HEK293 (cell line): ENCODE measurements around the gene ABHD8.

Experiments
- BCL11B ChIP-seq: fragments of 450-650 bp; formaldehyde crosslinking; IDR thresholded peaks from 2 replicates; pipeline ENCODE4 v1.5.1; 2016; ENCODE audit warnings: low read depth, missing biosample characterization, missing genetic modification characterization
- GLIS2 ChIP-seq: fragments of 450-650 bp; formaldehyde crosslinking; IDR thresholded peaks from 2 replicates; pipeline ENCODE4 v1.5.1; 2016; ENCODE audit warnings: missing biosample characterization, missing genetic modification characterization
- KLF16 ChIP-seq: fragments of 450-650 bp; formaldehyde crosslinking; IDR thresholded peaks from 2 replicates; pipeline ENCODE4 v1.5.1; 2017; ENCODE audit warnings: missing biosample characterization, missing genetic modification characterization
- KLF8 ChIP-seq: fragments of 450-650 bp; formaldehyde crosslinking; IDR thresholded peaks from 2 replicates; pipeline ENCODE4 v1.5.1; 2016; ENCODE audit warnings: missing biosample characterization, missing genetic modification characterization
- OSR2 ChIP-seq: fragments of 450-650 bp; formaldehyde crosslinking; IDR thresholded peaks from 2 replicates; pipeline ENCODE4 v1.5.1; 2016; ENCODE audit warnings: missing biosample characterization, missing genetic modification characterization
- ZBTB48 ChIP-seq: fragments of 450-650 bp; formaldehyde crosslinking; IDR thresholded peaks from 2 replicates; pipeline ENCODE4 v1.5.1; 2016; ENCODE audit warnings: missing biosample characterization, missing genetic modification characterization
- ZEB2 ChIP-seq: fragments of 450-650 bp; formaldehyde crosslinking; IDR thresholded peaks from 2 replicates; pipeline ENCODE4 v1.5.1; 2016; ENCODE audit warnings: missing biosample characterization, missing genetic modification characterization
- ZNF10 ChIP-seq: fragments of 450-650 bp; formaldehyde crosslinking; IDR thresholded peaks from 2 replicates; pipeline ENCODE4 v1.5.1; 2017; ENCODE audit warnings: missing biosample characterization, missing genetic modification characterization
- ZNF146 ChIP-seq: fragments of 450-650 bp; formaldehyde crosslinking; IDR thresholded peaks from 2 replicates; pipeline ENCODE4 v1.5.1; 2016; ENCODE audit warnings: missing biosample characterization, missing genetic modification characterization
- ZNF24 ChIP-seq: fragments of 450-650 bp; formaldehyde crosslinking; IDR thresholded peaks from 2 replicates; pipeline ENCODE4 v1.5.1; 2016; ENCODE audit warnings: missing biosample characterization, missing genetic modification characterization
- ZNF266 ChIP-seq: fragments of 450-650 bp; formaldehyde crosslinking; IDR thresholded peaks from 2 replicates; pipeline ENCODE4 v1.5.1; 2016; ENCODE audit warnings: missing biosample characterization, missing genetic modification characterization, low read depth
- ZNF423 ChIP-seq: fragments of 450-650 bp; formaldehyde crosslinking; IDR thresholded peaks from 2 replicates; pipeline ENCODE4 v1.5.1; 2016; ENCODE audit warnings: missing biosample characterization, missing genetic modification characterization
- ZNF433 ChIP-seq: fragments of 450-650 bp; formaldehyde crosslinking; IDR thresholded peaks from 2 replicates; pipeline ENCODE4 v1.5.1; 2016; ENCODE audit warnings: missing biosample characterization, missing genetic modification characterization, low read depth
- ZNF558 ChIP-seq: fragments of 450-650 bp; formaldehyde crosslinking; IDR thresholded peaks from 2 replicates; pipeline ENCODE4 v1.5.1; 2016; ENCODE audit warnings: missing biosample characterization, missing genetic modification characterization
- ZNF585B ChIP-seq: fragments of 450-650 bp; formaldehyde crosslinking; IDR thresholded peaks from 2 replicates; pipeline ENCODE4 v1.5.1; 2016; ENCODE audit warnings: missing biosample characterization, missing genetic modification characterization
- ZNF621 ChIP-seq: fragments of 450-650 bp; formaldehyde crosslinking; IDR thresholded peaks from 2 replicates; pipeline ENCODE4 v1.5.1; 2017; ENCODE audit warnings: missing biosample characterization, missing genetic modification characterization
- ZNF785 ChIP-seq: fragments of 450-650 bp; formaldehyde crosslinking; IDR thresholded peaks from 2 replicates; pipeline ENCODE4 v1.5.1; 2016; ENCODE audit warnings: missing biosample characterization, missing genetic modification characterization
- ZNF792 ChIP-seq: fragments of 450-650 bp; formaldehyde crosslinking; IDR thresholded peaks from 2 replicates; pipeline ENCODE4 v1.5.1; 2016; ENCODE audit warnings: missing biosample characterization, missing genetic modification characterization
- ZSCAN16 ChIP-seq: fragments of 450-650 bp; formaldehyde crosslinking; IDR thresholded peaks from 2 replicates; pipeline ENCODE4 v1.5.1; 2016; ENCODE audit warnings: missing biosample characterization, missing genetic modification characterization
- TF ChIP-seq, protein P1 (sequence below): fragments of 450-650 bp; formaldehyde crosslinking; IDR thresholded peaks from 2 replicates; pipeline ENCODE4 v1.5.1; 2016; ENCODE audit warnings: missing biosample characterization, missing genetic modification characterization
- TF ChIP-seq, protein P2 (sequence below): fragments of 450-650 bp; formaldehyde crosslinking; IDR thresholded peaks from 2 replicates; pipeline ENCODE4 v1.5.1; 2016; ENCODE audit warnings: missing biosample characterization, missing genetic modification characterization
- TF ChIP-seq, protein P3 (sequence below): fragments of 450-650 bp; formaldehyde crosslinking; IDR thresholded peaks from 2 replicates; pipeline ENCODE4 v1.5.1; 2017; ENCODE audit warnings: missing biosample characterization, mild to moderate bottlenecking, missing genetic modification characterization, moderate library complexity
- TF ChIP-seq, protein P4 (sequence below): fragments of 450-650 bp; formaldehyde crosslinking; IDR thresholded peaks from 2 replicates; pipeline ENCODE4 v1.5.0; 2017; ENCODE audit warnings: missing biosample characterization, missing genetic modification characterization, borderline replicate concordance
- TF ChIP-seq, protein P5 (sequence below): fragments of 450-650 bp; formaldehyde crosslinking; IDR thresholded peaks from 2 replicates; pipeline ENCODE4 v1.5.1; 2016; ENCODE audit warnings: missing biosample characterization, missing genetic modification characterization
- TF ChIP-seq, protein P6 (sequence below): fragments of 450-650 bp; formaldehyde crosslinking; IDR thresholded peaks from 2 replicates; pipeline ENCODE4 v1.5.1; 2016; ENCODE audit warnings: missing biosample characterization, missing genetic modification characterization
- TF ChIP-seq, protein P7 (sequence below): fragments of 450-650 bp; formaldehyde crosslinking; IDR thresholded peaks from 2 replicates; pipeline ENCODE4 v1.5.1; 2016; ENCODE audit warnings: missing biosample characterization, missing genetic modification characterization, borderline replicate concordance

Gene ABHD8

DNA sequence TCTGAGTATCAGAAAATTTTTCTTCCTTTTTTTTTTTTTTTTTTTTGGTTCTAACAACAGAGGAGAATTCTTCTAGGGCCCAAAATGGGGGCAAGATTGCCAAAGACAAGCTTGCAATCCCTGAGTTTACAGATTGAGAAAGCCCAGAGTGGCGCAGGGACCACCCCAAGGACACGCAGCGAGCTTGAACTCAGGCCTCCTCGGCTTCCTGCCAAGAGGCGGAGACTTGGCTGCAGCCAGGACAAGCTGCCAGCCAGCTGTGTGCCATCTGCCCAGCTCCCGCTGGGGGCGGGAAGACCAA lies 1.9 kb upstream of the ABHD8 start (continued):
- TF ChIP-seq, protein P1, sequence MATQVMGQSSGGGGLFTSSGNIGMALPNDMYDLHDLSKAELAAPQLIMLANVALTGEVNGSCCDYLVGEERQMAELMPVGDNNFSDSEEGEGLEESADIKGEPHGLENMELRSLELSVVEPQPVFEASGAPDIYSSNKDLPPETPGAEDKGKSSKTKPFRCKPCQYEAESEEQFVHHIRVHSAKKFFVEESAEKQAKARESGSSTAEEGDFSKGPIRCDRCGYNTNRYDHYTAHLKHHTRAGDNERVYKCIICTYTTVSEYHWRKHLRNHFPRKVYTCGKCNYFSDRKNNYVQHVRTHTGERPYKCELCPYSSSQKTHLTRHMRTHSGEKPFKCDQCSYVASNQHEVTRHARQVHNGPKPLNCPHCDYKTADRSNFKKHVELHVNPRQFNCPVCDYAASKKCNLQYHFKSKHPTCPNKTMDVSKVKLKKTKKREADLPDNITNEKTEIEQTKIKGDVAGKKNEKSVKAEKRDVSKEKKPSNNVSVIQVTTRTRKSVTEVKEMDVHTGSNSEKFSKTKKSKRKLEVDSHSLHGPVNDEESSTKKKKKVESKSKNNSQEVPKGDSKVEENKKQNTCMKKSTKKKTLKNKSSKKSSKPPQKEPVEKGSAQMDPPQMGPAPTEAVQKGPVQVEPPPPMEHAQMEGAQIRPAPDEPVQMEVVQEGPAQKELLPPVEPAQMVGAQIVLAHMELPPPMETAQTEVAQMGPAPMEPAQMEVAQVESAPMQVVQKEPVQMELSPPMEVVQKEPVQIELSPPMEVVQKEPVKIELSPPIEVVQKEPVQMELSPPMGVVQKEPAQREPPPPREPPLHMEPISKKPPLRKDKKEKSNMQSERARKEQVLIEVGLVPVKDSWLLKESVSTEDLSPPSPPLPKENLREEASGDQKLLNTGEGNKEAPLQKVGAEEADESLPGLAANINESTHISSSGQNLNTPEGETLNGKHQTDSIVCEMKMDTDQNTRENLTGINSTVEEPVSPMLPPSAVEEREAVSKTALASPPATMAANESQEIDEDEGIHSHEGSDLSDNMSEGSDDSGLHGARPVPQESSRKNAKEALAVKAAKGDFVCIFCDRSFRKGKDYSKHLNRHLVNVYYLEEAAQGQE (tag by site-specific recombination) = peak; percentile 55
- TF ChIP-seq OSR2 (tag by site-specific recombination) = no peak
- no peak for TF ChIP-seq ZNF792 (tag by site-specific recombination)
- no peak for TF ChIP-seq KLF8
- TF ChIP-seq ZNF585B (tag by site-specific recombination) = no peak
- TF ChIP-seq, protein P2, sequence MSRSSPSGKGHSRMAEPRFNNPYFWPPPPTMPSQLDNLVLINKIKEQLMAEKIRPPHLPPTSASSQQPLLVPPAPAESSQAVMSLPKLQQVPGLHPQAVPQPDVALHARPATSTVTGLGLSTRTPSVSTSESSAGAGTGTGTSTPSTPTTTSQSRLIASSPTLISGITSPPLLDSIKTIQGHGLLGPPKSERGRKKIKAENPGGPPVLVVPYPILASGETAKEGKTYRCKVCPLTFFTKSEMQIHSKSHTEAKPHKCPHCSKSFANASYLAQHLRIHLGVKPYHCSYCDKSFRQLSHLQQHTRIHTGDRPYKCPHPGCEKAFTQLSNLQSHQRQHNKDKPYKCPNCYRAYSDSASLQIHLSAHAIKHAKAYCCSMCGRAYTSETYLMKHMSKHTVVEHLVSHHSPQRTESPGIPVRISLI = no peak
- TF ChIP-seq, protein P3, sequence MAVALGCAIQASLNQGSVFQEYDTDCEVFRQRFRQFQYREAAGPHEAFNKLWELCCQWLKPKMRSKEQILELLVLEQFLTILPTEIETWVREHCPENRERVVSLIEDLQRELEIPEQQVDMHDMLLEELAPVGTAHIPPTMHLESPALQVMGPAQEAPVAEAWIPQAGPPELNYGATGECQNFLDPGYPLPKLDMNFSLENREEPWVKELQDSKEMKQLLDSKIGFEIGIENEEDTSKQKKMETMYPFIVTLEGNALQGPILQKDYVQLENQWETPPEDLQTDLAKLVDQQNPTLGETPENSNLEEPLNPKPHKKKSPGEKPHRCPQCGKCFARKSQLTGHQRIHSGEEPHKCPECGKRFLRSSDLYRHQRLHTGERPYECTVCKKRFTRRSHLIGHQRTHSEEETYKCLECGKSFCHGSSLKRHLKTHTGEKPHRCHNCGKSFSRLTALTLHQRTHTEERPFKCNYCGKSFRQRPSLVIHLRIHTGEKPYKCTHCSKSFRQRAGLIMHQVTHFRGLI (tag by site-specific recombination) = peak; percentile 95; the same call in 1 of the 2 replicates
- TF ChIP-seq ZNF423 = peak; percentile 84; the same call in 1 of the 2 replicates
- no peak for TF ChIP-seq ZSCAN16 (tag by site-specific recombination)
- TF ChIP-seq, protein P4, sequence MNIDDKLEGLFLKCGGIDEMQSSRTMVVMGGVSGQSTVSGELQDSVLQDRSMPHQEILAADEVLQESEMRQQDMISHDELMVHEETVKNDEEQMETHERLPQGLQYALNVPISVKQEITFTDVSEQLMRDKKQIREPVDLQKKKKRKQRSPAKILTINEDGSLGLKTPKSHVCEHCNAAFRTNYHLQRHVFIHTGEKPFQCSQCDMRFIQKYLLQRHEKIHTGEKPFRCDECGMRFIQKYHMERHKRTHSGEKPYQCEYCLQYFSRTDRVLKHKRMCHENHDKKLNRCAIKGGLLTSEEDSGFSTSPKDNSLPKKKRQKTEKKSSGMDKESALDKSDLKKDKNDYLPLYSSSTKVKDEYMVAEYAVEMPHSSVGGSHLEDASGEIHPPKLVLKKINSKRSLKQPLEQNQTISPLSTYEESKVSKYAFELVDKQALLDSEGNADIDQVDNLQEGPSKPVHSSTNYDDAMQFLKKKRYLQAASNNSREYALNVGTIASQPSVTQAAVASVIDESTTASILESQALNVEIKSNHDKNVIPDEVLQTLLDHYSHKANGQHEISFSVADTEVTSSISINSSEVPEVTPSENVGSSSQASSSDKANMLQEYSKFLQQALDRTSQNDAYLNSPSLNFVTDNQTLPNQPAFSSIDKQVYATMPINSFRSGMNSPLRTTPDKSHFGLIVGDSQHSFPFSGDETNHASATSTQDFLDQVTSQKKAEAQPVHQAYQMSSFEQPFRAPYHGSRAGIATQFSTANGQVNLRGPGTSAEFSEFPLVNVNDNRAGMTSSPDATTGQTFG (tag by site-specific recombination) = no peak
- no peak for TF ChIP-seq ZNF433 (tag by site-specific recombination)
- peak; percentile 66; the same call in 1 of the 2 replicates for TF ChIP-seq ZNF785 (tag by site-specific recombination)
- TF ChIP-seq ZEB2 (tag by site-specific recombination) = no peak
- no peak for TF ChIP-seq ZNF266
- TF ChIP-seq, protein P5, sequence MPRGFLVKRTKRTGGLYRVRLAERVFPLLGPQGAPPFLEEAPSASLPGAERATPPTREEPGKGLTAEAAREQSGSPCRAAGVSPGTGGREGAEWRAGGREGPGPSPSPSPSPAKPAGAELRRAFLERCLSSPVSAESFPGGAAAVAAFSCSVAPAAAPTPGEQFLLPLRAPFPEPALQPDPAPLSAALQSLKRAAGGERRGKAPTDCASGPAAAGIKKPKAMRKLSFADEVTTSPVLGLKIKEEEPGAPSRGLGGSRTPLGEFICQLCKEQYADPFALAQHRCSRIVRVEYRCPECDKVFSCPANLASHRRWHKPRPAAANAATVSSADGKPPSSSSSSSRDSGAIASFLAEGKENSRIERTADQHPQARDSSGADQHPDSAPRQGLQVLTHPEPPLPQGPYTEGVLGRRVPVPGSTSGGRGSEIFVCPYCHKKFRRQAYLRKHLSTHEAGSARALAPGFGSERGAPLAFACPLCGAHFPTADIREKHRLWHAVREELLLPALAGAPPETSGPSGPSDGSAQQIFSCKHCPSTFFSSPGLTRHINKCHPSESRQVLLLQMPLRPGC = peak; percentile 50; the same call in 1 of the 2 replicates
- peak; percentile 96 for TF ChIP-seq GLIS2
- TF ChIP-seq BCL11B = 0 out of 2 replicates have a peak, but pooled peaks have one; percentile 25
- TF ChIP-seq ZNF621 (tag by site-specific recombination) = no peak
- TF ChIP-seq, protein P6, sequence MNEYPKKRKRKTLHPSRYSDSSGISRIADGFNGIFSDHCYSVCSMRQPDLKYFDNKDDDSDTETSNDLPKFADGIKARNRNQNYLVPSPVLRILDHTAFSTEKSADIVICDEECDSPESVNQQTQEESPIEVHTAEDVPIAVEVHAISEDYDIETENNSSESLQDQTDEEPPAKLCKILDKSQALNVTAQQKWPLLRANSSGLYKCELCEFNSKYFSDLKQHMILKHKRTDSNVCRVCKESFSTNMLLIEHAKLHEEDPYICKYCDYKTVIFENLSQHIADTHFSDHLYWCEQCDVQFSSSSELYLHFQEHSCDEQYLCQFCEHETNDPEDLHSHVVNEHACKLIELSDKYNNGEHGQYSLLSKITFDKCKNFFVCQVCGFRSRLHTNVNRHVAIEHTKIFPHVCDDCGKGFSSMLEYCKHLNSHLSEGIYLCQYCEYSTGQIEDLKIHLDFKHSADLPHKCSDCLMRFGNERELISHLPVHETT (tag by site-specific recombination) = no peak
- peak; percentile 85 for TF ChIP-seq KLF16
- TF ChIP-seq ZNF24 (tag by site-specific recombination) = 0 out of 2 replicates have a peak, but pooled peaks have one; percentile 51
- 0 out of 2 replicates have a peak, but pooled peaks have one; percentile 32 for TF ChIP-seq ZNF10 (tag by site-specific recombination)
- peak; percentile 54; the same call in 1 of the 2 replicates for TF ChIP-seq ZNF558
- no peak for TF ChIP-seq ZNF146 (tag by site-specific recombination)
- TF ChIP-seq, protein P7, sequence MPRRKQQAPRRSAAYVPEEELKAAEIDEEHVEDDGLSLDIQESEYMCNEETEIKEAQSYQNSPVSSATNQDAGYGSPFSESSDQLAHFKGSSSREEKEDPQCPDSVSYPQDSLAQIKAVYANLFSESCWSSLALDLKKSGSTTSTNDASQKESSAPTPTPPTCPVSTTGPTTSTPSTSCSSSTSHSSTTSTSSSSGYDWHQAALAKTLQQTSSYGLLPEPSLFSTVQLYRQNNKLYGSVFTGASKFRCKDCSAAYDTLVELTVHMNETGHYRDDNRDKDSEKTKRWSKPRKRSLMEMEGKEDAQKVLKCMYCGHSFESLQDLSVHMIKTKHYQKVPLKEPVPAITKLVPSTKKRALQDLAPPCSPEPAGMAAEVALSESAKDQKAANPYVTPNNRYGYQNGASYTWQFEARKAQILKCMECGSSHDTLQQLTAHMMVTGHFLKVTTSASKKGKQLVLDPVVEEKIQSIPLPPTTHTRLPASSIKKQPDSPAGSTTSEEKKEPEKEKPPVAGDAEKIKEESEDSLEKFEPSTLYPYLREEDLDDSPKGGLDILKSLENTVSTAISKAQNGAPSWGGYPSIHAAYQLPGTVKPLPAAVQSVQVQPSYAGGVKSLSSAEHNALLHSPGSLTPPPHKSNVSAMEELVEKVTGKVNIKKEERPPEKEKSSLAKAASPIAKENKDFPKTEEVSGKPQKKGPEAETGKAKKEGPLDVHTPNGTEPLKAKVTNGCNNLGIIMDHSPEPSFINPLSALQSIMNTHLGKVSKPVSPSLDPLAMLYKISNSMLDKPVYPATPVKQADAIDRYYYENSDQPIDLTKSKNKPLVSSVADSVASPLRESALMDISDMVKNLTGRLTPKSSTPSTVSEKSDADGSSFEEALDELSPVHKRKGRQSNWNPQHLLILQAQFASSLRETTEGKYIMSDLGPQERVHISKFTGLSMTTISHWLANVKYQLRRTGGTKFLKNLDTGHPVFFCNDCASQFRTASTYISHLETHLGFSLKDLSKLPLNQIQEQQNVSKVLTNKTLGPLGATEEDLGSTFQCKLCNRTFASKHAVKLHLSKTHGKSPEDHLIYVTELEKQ = no peak
- TF ChIP-seq ZBTB48 = peak; percentile 14; the same call in 1 of the 2 replicates
